ENCODE data around the gene PIK3R2. TPM values are rescaled to one million over a fixed set of nuclear protein-coding genes. Genes with fewer than 3 reads are reported as not detected.

The PIK3R2 gene
- polyA plus RNA-seq, 4 donors: 1.6 to 71.3 (median 8.1) TPM

DNA sequence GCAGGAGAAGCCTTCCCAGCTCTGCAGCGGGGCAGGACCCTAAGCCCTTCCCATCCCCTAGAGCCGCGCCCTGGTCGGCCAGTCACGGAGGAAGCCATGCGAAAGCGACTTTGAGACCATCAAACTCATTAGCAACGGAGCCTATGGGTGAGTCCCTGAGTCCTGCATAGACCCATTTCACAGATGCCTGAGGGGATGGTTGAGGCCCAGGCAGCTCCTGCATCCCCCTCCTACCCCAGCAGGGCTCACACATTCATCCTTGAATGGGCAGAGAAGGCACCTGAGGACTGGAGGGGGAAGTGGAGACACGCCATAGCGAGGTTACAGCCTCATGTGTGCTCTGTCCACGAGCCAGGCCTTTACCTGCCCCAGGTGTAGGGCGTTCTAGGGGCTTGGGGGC is 24.2 kb upstream of the PIK3R2 start:
- DNase-seq: no peak
- no peak for FAIRE-seq

DNA sequence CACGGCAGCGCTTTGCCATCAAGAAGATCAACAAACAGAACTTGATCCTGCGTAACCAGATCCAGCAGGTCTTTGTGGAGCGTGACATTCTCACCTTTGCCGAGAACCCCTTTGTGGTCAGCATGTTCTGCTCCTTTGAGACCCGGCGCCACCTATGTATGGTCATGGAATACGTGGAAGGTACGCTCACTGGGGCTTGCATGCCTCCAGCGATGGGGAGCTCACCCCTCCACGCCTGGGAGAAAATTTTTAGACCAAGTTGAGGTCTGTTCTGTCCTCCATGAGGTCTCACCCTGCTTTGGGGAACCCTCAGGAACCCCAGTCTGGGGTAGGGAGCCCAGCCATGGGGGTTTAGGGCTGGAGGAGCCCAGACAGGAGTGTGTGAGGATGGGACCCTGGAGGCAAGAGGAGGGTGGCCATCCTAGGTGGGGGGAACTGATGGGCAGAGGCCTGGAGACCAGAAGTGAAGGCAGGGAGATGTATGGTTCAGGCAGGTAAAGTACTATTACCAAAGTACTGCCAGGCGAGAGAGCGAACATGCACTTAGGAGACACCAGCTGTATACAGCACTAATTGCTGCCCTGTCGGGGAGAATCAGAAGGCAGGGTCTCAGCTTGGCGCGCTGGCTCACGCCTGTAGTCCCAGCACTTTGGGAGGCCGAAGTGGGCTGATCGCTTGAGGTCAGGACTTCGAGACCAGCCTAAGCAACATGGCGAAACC is 22.3 kb upstream of the PIK3R2 start:
- H3K36me3 ChIP-seq (ENCODE audit: control insufficient read depth in 3 of 3, insufficient read depth in 2 of 3, low read depth in 1 of 3, low read length in 3 of 3): peaks cover 16 to 96% (median 50%) of the 10 kb centered on the region in 3 donors
- FAIRE-seq: no peak
- H3K4me3 ChIP-seq (ENCODE audit: low read depth in 1 of 3, low read length in 3 of 3): no peak overlapping the region
- 95 to 97% (median 96%) methylated on average over 21 of the region's 21 CpGs for WGBS, 3 donors
- peaks cover 0 to 3% of the 10 kb centered on the region in 2 donors for H3K9me3 ChIP-seq (ENCODE audit: control insufficient read depth in 2 of 2, insufficient read depth in 1 of 2, low read depth in 1 of 2, low read length in 1 of 2)
- H3K27me3 ChIP-seq (ENCODE audit: control insufficient read depth in 3 of 3, insufficient read depth in 3 of 3, low read length in 3 of 3): no peaks in the 10 kb centered on the region
- H3K4me1 ChIP-seq (ENCODE audit: control insufficient read depth in 3 of 3, insufficient read depth in 2 of 3, low read depth in 1 of 3, low read length in 2 of 3): peaks cover 0 to 4% (median 1%) of the 10 kb centered on the region in 3 donors
- no peak for DNase-seq
- no peak overlapping the region for H3K27ac ChIP-seq (ENCODE audit: low read depth in 1 of 3, low read length in 2 of 3)

More for the DNA sequence above, 24.2 kb upstream of the PIK3R2 start:
- Histone ChIP-seq H3K9me3 (ENCODE audit: control insufficient read depth in 2 of 2, insufficient read depth in 1 of 2, low read depth in 1 of 2, low read length in 1 of 2) (no peaks in the 10 kb centered on the region), H3K27ac (ENCODE audit: low read depth in 1 of 3, low read length in 2 of 3) (no peak overlapping the region), H3K4me1 (ENCODE audit: control insufficient read depth in 3 of 3, insufficient read depth in 2 of 3, low read depth in 1 of 3, low read length in 2 of 3) (no peaks in the 10 kb centered on the region), H3K27me3 (ENCODE audit: control insufficient read depth in 3 of 3, insufficient read depth in 3 of 3, low read length in 3 of 3) (no peaks in the 10 kb centered on the region), H3K36me3 (ENCODE audit: control insufficient read depth in 3 of 3, insufficient read depth in 2 of 3, low read depth in 1 of 3, low read length in 3 of 3) (peaks cover 10 to 96% (median 46%) of the 10 kb centered on the region in 3 donors), H3K4me3 (ENCODE audit: low read depth in 1 of 3, low read length in 3 of 3) (no peak overlapping the region)
- 93 to 96% (median 95%) methylated on average over 12 of the region's 12 CpGs for WGBS, 3 donors

DNA sequence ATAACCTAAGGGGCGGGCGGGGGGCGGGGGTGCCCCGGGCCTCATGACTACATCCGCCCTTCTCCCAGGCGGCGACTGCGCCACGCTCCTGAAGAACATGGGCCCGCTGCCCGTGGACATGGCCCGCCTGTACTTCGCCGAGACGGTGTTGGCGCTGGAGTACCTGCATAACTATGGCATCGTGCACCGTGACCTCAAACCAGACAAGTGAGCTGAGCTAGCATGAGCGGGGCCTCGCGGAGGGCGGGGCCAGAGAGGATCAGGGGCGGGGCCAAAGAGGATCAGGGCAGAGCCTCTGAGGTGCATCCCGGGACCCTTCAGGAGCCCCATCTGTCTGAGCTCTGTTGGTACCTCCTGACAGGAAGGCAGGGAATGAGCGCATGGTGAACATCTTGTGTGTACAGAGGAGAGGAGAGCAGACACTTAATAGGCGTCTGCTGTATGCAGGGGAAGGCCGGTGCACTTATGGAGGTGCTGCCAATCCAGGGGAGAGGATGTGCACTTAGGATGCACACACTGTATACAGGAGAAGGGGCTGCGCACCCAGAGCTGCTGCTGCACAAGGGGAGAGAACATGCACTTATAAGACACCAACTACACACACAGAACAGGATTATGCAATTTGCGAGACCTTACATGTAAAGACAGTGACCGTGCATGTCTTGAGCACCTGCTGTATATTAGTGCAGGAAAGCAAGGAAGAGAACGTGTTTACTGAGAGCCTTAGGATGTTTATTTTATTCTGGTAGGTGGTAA is 20.9 kb upstream of the PIK3R2 start:
- H3K27me3 ChIP-seq (ENCODE audit: control insufficient read depth in 3 of 3, insufficient read depth in 3 of 3, low read length in 3 of 3): no peaks in the 10 kb centered on the region
- no peak overlapping the region for H3K4me3 ChIP-seq (ENCODE audit: low read depth in 1 of 3, low read length in 3 of 3)
- FAIRE-seq (no peak), DNase-seq (no peak)
- peaks cover 0 to 4% of the 10 kb centered on the region in 2 donors for H3K9me3 ChIP-seq (ENCODE audit: control insufficient read depth in 2 of 2, insufficient read depth in 1 of 2, low read depth in 1 of 2, low read length in 1 of 2)
- peaks cover 18 to 92% (median 47%) of the 10 kb centered on the region in 3 donors for H3K36me3 ChIP-seq (ENCODE audit: control insufficient read depth in 3 of 3, insufficient read depth in 2 of 3, low read depth in 1 of 3, low read length in 3 of 3)
- H3K4me1 ChIP-seq (ENCODE audit: control insufficient read depth in 3 of 3, insufficient read depth in 2 of 3, low read depth in 1 of 3, low read length in 2 of 3): peaks cover 0 to 16% (median 2%) of the 10 kb centered on the region in 3 donors
- WGBS, 3 donors: 85 to 90% (median 90%) methylated on average over 28 to 31 of the region's 31 CpGs
- H3K27ac ChIP-seq (ENCODE audit: low read depth in 1 of 3, low read length in 2 of 3): no peak overlapping the region

DNA sequence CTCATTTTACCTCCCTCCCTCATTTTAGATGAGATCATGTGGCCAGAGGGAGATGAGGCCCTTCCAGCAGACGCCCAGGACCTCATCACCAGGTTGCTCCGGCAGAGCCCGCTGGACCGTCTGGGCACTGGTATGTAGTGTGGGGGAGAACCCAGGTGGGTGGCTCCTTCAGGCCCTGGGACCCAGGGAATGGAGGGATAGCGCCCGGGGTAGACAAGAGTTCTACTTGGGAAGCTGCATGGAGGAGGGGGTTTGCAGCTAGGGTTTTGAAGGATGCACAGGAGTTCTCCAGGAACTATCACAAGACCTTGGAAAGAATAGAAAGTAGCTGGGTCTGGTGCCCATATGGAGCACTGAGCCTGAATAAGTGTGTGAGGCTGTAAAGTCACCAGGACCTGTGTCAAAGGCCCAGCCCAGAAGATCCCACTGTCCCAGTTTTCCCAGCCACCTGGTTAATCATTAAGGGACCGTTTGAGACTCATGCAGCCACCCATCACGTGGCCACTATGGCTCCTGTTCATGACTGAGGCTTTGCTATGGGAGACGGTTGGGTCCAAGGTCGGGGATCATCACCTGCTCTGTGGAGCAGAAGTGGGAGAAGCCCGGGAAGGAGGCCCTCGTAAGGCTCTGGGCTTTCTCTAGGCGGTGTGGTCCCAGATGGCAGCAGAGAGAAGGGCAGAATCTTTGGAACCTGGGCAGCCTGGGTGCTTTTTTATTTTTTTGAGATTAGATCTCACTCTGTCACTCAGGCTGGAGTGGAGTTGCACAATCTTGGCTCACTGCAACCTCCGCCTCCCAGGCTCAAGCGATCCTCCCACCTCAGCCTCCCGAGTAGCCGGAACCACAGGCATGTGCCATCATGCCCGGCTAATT is 17.0 kb upstream of the PIK3R2 start:
- FAIRE-seq: no peak
- Histone ChIP-seq H3K36me3 (ENCODE audit: control insufficient read depth in 3 of 3, insufficient read depth in 2 of 3, low read depth in 1 of 3, low read length in 3 of 3) (peaks cover 22 to 90% (median 33%) of the 10 kb centered on the region in 3 donors), H3K27ac (ENCODE audit: low read depth in 1 of 3, low read length in 2 of 3) (peak overlapping the region; percentile 59 to 88 (median 77))

DNA sequence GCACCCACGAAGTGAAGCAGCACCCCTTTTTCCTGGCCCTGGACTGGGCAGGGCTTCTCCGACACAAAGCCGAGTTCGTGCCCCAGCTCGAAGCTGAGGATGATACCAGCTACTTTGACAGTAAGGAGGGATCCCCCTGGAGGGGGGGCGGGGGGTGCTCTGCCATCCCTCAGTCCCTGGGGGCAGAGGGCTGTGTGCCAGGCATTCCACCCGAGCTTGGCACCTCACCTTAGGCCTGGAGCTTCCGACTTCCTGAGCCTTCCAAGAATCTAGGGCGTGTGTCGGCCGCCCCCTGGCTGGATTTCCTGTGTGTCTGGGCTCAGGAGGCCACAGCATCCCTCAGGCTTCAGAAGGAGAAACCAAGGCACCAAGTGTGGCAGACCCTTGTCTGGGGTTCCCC is 15.7 kb upstream of the PIK3R2 start:
- peaks cover 23 to 87% (median 32%) of the 10 kb centered on the region in 3 donors for H3K36me3 ChIP-seq (ENCODE audit: control insufficient read depth in 3 of 3, insufficient read depth in 2 of 3, low read depth in 1 of 3, low read length in 3 of 3)
- H3K9me3 ChIP-seq (ENCODE audit: control insufficient read depth in 2 of 2, insufficient read depth in 1 of 2, low read depth in 1 of 2, low read length in 1 of 2): peaks cover 0 to 4% of the 10 kb centered on the region in 2 donors
- FAIRE-seq (no peak), DNase-seq (no peak)
- 49 to 76% (median 64%) methylated on average over 10 to 11 of the region's 11 CpGs for WGBS, 3 donors
- H3K27me3 ChIP-seq (ENCODE audit: control insufficient read depth in 3 of 3, insufficient read depth in 3 of 3, low read length in 3 of 3): no peaks in the 10 kb centered on the region
- no peak overlapping the region for H3K4me3 ChIP-seq (ENCODE audit: low read depth in 1 of 3, low read length in 3 of 3)
- no peak overlapping the region for H3K27ac ChIP-seq (ENCODE audit: low read depth in 1 of 3, low read length in 2 of 3)
- peaks cover 0 to 20% (median 2%) of the 10 kb centered on the region in 3 donors for H3K4me1 ChIP-seq (ENCODE audit: control insufficient read depth in 3 of 3, insufficient read depth in 2 of 3, low read depth in 1 of 3, low read length in 2 of 3)

More for the DNA sequence above, 17.0 kb upstream of the PIK3R2 start:
- Histone ChIP-seq H3K9me3 (ENCODE audit: control insufficient read depth in 2 of 2, insufficient read depth in 1 of 2, low read depth in 1 of 2, low read length in 1 of 2) (peaks cover 0 to 4% of the 10 kb centered on the region in 2 donors), H3K4me1 (ENCODE audit: control insufficient read depth in 3 of 3, insufficient read depth in 2 of 3, low read depth in 1 of 3, low read length in 2 of 3) (peaks cover 0 to 20% (median 2%) of the 10 kb centered on the region in 3 donors), H3K27me3 (ENCODE audit: control insufficient read depth in 3 of 3, insufficient read depth in 3 of 3, low read length in 3 of 3) (no peaks in the 10 kb centered on the region), H3K4me3 (ENCODE audit: low read depth in 1 of 3, low read length in 3 of 3) (no peak overlapping the region)
- WGBS, 3 donors: 39 to 79% (median 62%) methylated on average over 18 of the region's 18 CpGs
- peak; percentile 98 for DNase-seq

DNA sequence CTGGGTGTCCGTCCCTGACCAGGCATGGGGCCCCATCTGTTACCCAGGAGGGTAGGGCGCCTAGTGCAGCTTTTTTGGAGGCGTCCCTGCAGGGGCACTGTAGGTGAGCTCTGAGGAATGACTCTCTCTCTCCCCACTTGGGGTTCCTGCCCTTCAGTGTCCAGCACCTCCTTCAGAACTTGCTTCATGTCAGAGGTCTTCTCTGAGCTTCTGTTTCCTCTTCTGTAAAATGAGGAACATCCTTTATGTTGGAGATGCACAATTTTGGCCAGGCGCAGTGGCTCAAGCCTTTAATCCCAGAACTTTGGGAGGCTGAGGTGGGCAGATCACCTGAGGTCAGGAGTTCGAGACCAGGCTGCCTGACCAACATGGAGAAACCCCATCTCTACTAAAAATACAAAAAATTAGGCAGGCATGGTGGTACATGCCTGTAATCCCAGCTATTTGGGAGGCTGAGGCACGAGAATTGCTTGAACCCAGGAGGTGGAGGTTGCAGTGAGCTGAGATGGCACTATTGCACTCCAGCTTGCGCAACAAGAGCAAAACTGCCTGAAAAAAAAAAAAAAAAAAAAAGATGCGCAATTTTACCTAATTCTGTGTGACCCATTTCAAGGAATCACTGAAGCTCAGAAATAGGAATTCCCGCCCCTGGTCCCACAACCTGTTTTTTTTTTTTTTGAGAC is 15.2 kb upstream of the PIK3R2 start:
- Histone ChIP-seq H3K36me3 (ENCODE audit: control insufficient read depth in 3 of 3, insufficient read depth in 2 of 3, low read depth in 1 of 3, low read length in 3 of 3) (peaks cover 20 to 87% (median 29%) of the 10 kb centered on the region in 3 donors), H3K4me1 (ENCODE audit: control insufficient read depth in 3 of 3, insufficient read depth in 2 of 3, low read depth in 1 of 3, low read length in 2 of 3) (peaks cover 0 to 20% (median 2%) of the 10 kb centered on the region in 3 donors), H3K4me3 (ENCODE audit: low read depth in 1 of 3, low read length in 3 of 3) (no peak overlapping the region), H3K27me3 (ENCODE audit: control insufficient read depth in 3 of 3, insufficient read depth in 3 of 3, low read length in 3 of 3) (no peaks in the 10 kb centered on the region), H3K27ac (ENCODE audit: low read depth in 1 of 3, low read length in 2 of 3) (no peak overlapping the region), H3K9me3 (ENCODE audit: control insufficient read depth in 2 of 2, insufficient read depth in 1 of 2, low read depth in 1 of 2, low read length in 1 of 2) (peaks cover 0 to 4% of the 10 kb centered on the region in 2 donors)
- DNase-seq (no peak), FAIRE-seq (no peak)
- 92 to 95% (median 92%) methylated on average over 9 of the region's 9 CpGs for WGBS, 3 donors

DNA sequence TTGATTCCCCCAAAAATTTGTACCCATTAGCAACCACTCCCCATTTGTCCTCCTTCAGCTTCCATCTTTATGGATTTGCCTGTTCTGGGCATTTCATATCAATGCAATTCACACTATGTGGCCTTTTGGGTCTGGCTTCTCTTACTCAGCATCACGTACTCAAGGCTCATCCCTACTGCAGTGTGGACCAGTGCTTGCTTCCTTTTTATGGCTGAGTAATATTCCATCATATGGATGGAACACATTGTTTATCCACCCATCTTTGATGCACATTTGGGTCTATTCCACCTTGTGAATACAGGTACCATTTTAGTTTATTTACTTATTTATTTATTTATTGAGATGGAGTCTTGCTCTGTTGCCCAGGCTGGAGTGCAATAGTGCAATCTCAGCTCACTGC is 12.5 kb upstream of the PIK3R2 start:
- no peak for DNase-seq
- no peak overlapping the region for H3K4me3 ChIP-seq (ENCODE audit: low read depth in 1 of 3, low read length in 3 of 3)
- H3K9me3 ChIP-seq (ENCODE audit: control insufficient read depth in 2 of 2, insufficient read depth in 1 of 2, low read depth in 1 of 2, low read length in 1 of 2): peaks cover 0 to 4% of the 10 kb centered on the region in 2 donors
- no peak overlapping the region for H3K27ac ChIP-seq (ENCODE audit: low read depth in 1 of 3, low read length in 2 of 3)
- H3K36me3 ChIP-seq (ENCODE audit: control insufficient read depth in 3 of 3, insufficient read depth in 2 of 3, low read depth in 1 of 3, low read length in 3 of 3): peaks cover 19 to 87% (median 42%) of the 10 kb centered on the region in 3 donors
- no peaks in the 10 kb centered on the region for H3K27me3 ChIP-seq (ENCODE audit: control insufficient read depth in 3 of 3, insufficient read depth in 3 of 3, low read length in 3 of 3)
- H3K4me1 ChIP-seq (ENCODE audit: control insufficient read depth in 3 of 3, insufficient read depth in 2 of 3, low read depth in 1 of 3, low read length in 2 of 3): peaks cover 0 to 18% (median 2%) of the 10 kb centered on the region in 3 donors
- no peak for FAIRE-seq
- 95 to 100% (median 100%) methylated on average over 1 of the region's 1 CpG for WGBS, 3 donors

Data from small intestine (tissue), 7 donors.